ENCODE data around the gene CYP39A1.

Gene CYP39A1

DNA sequence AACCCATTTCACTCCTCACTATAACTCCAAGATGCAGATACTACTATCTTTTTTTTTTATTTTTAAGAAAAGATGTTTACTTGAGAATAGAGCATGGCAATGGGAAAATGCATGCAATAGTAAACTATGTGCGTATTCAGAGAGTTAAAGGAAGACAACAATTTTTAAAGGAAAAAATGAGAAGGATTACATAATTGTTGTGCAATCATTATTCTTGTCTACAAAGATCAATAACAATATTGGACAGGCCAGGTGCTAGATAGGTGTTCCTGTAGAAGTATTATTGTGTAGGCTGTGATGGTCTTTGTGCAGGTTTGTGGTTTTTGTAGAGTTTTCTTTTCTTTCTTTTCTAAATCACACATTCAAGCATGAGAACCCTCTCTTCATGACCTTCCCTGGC is 20.6 kb downstream of the CYP39A1 start:
- Histone ChIP-seq H2AFZ (ENCODE audit: low read length) (no peak overlapping the region), H4K20me1 (ENCODE audit: insufficient read depth, low read length) (no peaks in the 10 kb centered on the region)

DNA sequence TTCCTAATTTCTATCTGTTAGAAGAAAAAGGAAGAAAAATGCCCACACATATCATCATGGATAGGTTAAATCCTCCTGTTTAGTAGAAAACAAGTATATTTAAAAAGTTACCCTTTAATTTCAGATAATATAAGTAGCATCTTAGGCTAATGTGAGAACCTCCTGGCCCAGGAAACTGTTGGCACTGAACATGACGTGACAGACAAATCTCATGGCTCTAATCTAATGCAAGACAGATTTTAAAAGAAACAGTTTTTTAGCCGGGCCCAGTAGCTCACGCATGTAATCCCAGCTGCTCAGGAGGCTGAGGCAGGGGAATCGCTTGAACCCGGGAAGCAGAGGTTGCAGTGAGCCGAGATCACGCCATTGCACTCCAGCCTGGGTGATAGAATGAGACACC is 22.9 kb downstream of the CYP39A1 start:
- no peaks in the 10 kb centered on the region for H3K79me2 ChIP-seq (ENCODE audit: insufficient read depth, low read length)
- H3K4me2 ChIP-seq (ENCODE audit: low read length) = no peak overlapping the region
- TF ChIP-seq, protein P1, sequence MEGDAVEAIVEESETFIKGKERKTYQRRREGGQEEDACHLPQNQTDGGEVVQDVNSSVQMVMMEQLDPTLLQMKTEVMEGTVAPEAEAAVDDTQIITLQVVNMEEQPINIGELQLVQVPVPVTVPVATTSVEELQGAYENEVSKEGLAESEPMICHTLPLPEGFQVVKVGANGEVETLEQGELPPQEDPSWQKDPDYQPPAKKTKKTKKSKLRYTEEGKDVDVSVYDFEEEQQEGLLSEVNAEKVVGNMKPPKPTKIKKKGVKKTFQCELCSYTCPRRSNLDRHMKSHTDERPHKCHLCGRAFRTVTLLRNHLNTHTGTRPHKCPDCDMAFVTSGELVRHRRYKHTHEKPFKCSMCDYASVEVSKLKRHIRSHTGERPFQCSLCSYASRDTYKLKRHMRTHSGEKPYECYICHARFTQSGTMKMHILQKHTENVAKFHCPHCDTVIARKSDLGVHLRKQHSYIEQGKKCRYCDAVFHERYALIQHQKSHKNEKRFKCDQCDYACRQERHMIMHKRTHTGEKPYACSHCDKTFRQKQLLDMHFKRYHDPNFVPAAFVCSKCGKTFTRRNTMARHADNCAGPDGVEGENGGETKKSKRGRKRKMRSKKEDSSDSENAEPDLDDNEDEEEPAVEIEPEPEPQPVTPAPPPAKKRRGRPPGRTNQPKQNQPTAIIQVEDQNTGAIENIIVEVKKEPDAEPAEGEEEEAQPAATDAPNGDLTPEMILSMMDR (IDR thresholded peaks at IDR 0.05; ENCODE audit: low read length) = no peak
- TF ChIP-seq EZH2 (IDR thresholded peaks at IDR 0.05; ENCODE audit: borderline replicate concordance, low read length) = no peak
- H3K9ac ChIP-seq (ENCODE audit: low read length) = no peak overlapping the region
- peaks cover 44% of the 10 kb centered on the region for H3K4me1 ChIP-seq (ENCODE audit: insufficient read depth, low read length, severe bottlenecking)
- peaks cover 7% of the 10 kb centered on the region; the same call in 1 of the 2 replicates for H3K36me3 ChIP-seq (ENCODE audit: insufficient read depth, low read length)
- H3K27me3 ChIP-seq (ENCODE audit: insufficient read depth, low read length) = no peaks in the 10 kb centered on the region
- peak overlapping the region; percentile 94 for H3K27ac ChIP-seq (ENCODE audit: low read depth, low read length, poor library complexity, severe bottlenecking)
- H3F3A ChIP-seq (ENCODE audit: insufficient read depth, low read length) = no peaks in the 10 kb centered on the region
- H3K9me3 ChIP-seq (ENCODE audit: low read length) = no peaks in the 10 kb centered on the region
- H3K9me2 ChIP-seq (ENCODE audit: low read depth, low read length) = no peaks in the 10 kb centered on the region
- no peak overlapping the region for H2AFZ ChIP-seq (ENCODE audit: low read length)
- H4K20me1 ChIP-seq (ENCODE audit: insufficient read depth, low read length) = no peaks in the 10 kb centered on the region
- no peak overlapping the region for H3K4me3 ChIP-seq (ENCODE audit: low read depth, low read length, poor library complexity, severe bottlenecking)

More for the DNA sequence above, 20.6 kb downstream of the CYP39A1 start:
- H3K4me2 ChIP-seq (ENCODE audit: low read length) = no peak overlapping the region
- H3K36me3 ChIP-seq (ENCODE audit: insufficient read depth, low read length) = peaks cover 7% of the 10 kb centered on the region; the same call in 1 of the 2 replicates
- H3K9ac ChIP-seq (ENCODE audit: low read length) = no peak overlapping the region
- TF ChIP-seq EZH2 (IDR thresholded peaks at IDR 0.05; ENCODE audit: borderline replicate concordance, low read length) = no peak
- TF ChIP-seq, protein P1 (IDR thresholded peaks at IDR 0.05; ENCODE audit: low read length) = no peak
- H3K9me2 ChIP-seq (ENCODE audit: low read depth, low read length) = no peaks in the 10 kb centered on the region
- peak overlapping the region; percentile 12 for H3K27ac ChIP-seq (ENCODE audit: low read depth, low read length, poor library complexity, severe bottlenecking)
- H3K9me3 ChIP-seq (ENCODE audit: low read length) = no peaks in the 10 kb centered on the region
- peaks cover 53% of the 10 kb centered on the region for H3K4me1 ChIP-seq (ENCODE audit: insufficient read depth, low read length, severe bottlenecking)
- H3K79me2 ChIP-seq (ENCODE audit: insufficient read depth, low read length) = no peaks in the 10 kb centered on the region
- H3K27me3 ChIP-seq (ENCODE audit: insufficient read depth, low read length) = no peaks in the 10 kb centered on the region
- H3F3A ChIP-seq (ENCODE audit: insufficient read depth, low read length) = no peaks in the 10 kb centered on the region
- no peak overlapping the region for H3K4me3 ChIP-seq (ENCODE audit: low read depth, low read length, poor library complexity, severe bottlenecking)

DNA sequence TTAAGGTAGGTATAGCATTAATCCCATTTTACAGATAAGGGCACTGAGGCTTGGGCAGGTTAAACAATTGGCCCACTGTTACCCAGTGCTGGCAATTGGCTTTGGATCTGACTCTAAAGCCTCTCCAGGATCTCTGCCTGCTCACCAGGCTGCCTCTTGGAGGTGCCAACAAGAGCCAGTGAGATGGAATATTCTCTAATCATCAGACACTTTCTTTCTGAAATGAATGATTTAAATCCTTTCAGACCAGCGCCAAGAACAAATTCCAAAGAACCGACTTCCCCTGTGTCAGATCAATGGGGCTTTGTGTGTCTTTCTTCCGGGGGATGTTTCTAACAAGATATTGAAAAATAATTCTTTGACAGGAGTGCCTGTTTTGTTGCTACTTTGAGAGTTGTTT is 23.6 kb downstream of the CYP39A1 start:
- Histone ChIP-seq H3K27ac (ENCODE audit: low read depth, low read length, poor library complexity, severe bottlenecking) (peak overlapping the region; percentile 94), H3K36me3 (ENCODE audit: insufficient read depth, low read length) (peaks cover 11% of the 10 kb centered on the region), H3K4me1 (ENCODE audit: insufficient read depth, low read length, severe bottlenecking) (peaks cover 44% of the 10 kb centered on the region), H3K4me2 (ENCODE audit: low read length) (no peak overlapping the region), H4K20me1 (ENCODE audit: insufficient read depth, low read length) (no peaks in the 10 kb centered on the region), H3K9me2 (ENCODE audit: low read depth, low read length) (no peaks in the 10 kb centered on the region), H3K79me2 (ENCODE audit: insufficient read depth, low read length) (no peaks in the 10 kb centered on the region), H3K27me3 (ENCODE audit: insufficient read depth, low read length) (no peaks in the 10 kb centered on the region), H2AFZ (ENCODE audit: low read length) (no peak overlapping the region), H3K4me3 (ENCODE audit: low read depth, low read length, poor library complexity, severe bottlenecking) (no peak overlapping the region), H3K9me3 (ENCODE audit: low read length) (no peaks in the 10 kb centered on the region), H3K9ac (ENCODE audit: low read length) (no peak overlapping the region), H3F3A (ENCODE audit: insufficient read depth, low read length) (no peaks in the 10 kb centered on the region)
- TF ChIP-seq, protein P1 (IDR thresholded peaks at IDR 0.05; ENCODE audit: low read length) = no peak
- no peak for TF ChIP-seq EZH2 (IDR thresholded peaks at IDR 0.05; ENCODE audit: borderline replicate concordance, low read length)

Data from OCI-LY1 (cell line).